Measurements from ENCODE around the gene CHTF18.

- TF ChIP-seq EZH2 (IDR thresholded peaks at IDR 0.05; ENCODE audit: borderline replicate concordance, low read depth, low read length, severe bottlenecking), result no peak
- no peak for TF ChIP-seq CTCF (IDR thresholded peaks at IDR 0.05; ENCODE audit: extremely low read depth in 1 of 2, insufficient read depth in 1 of 2, low read depth in 1 of 2, low read length in 2 of 2)
- TF ChIP-seq POLR2A (IDR thresholded peaks at IDR 0.05; ENCODE audit: low read depth, low read length), result no peak
- TF ChIP-seq, protein P1, sequence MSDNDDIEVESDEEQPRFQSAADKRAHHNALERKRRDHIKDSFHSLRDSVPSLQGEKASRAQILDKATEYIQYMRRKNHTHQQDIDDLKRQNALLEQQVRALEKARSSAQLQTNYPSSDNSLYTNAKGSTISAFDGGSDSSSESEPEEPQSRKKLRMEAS (IDR thresholded peaks at IDR 0.05; ENCODE audit: insufficient read depth, insufficient read length), result no peak
- TF ChIP-seq POLR2AphosphoS5 (IDR thresholded peaks at IDR 0.05; ENCODE audit: insufficient read depth, low read depth, low read length), result no peak
- TF ChIP-seq FOS (IDR thresholded peaks at IDR 0.05; ENCODE audit: borderline replicate concordance, insufficient read depth, low read length), result no peak
- TF ChIP-seq GATA2 (IDR thresholded peaks at IDR 0.05; ENCODE audit: insufficient read depth, insufficient read length, low read depth, low read length), result no peak
Observed at GRCh38 chr16:819336-820043, 31.1 kb downstream of the CHTF18 start.

Measured in endothelial cell of umbilical vein (primary cell).